ENCODE measurements around the gene RTRAF. TPM values are rescaled to one million over a fixed set of nuclear protein-coding genes. Genes with fewer than 3 reads are reported as not detected.

RTRAF gene
- total and polyA plus RNA-seq, 9 of the 15 experiments (the other 6 are each of a cell fraction or from before 2014, with no cell fraction given), result 126 to 204 (median 155) TPM

- ChIA-PET CTCF (ENCODE audit: low intra/inter-chr PET ratio) (no interaction called here), POLR2A (no interaction called here)
- 0% methylated on average over 6 of the region's 7 CpGs for WGBS (ENCODE audit: insufficient coverage, low coverage, missing lambda C conversion rate)
- no peak overlapping the region for H3K4me2 ChIP-seq (ENCODE audit: insufficient read depth, low read length)
- intact Hi-C loops (cut with micrococcal nuclease) (no loop called here), in situ Hi-C loops (cut with MboI) (no loop called here)
- H3K4me3 ChIP-seq, result no peak overlapping the region
- no peak overlapping the region for H2AFZ ChIP-seq (ENCODE audit: low read depth, low read length)
- no peaks in the 10 kb centered on the region for H3K9me3 ChIP-seq (replicated peaks; ENCODE audit: control insufficient read depth, insufficient read depth, low read depth, low read length)
- no peak for FAIRE-seq
- no peaks in the 10 kb centered on the region for H4K20me1 ChIP-seq (replicated peaks; ENCODE audit: control insufficient read depth, insufficient read depth, low read length)
- H3K36me3 ChIP-seq (ENCODE audit: control insufficient read depth, insufficient read depth, low read length), result no peaks in the 10 kb centered on the region
- no peaks in the 10 kb centered on the region for H3K79me2 ChIP-seq (ENCODE audit: control insufficient read depth, insufficient read depth, low read length)
- H3K4me1 ChIP-seq (replicated peaks in 1 of 2; ENCODE audit: control insufficient read depth in 2 of 2, insufficient read depth in 2 of 2, low read length in 2 of 2), result no peaks in the 10 kb centered on the region
- H3K27me3 ChIP-seq (ENCODE audit: control insufficient read depth in 2 of 2, insufficient read depth in 2 of 2, low read length in 2 of 2), result peaks cover 2 to 17% of the 10 kb centered on the region in 2 experiments; a peak in 2 of 5 replicates
- H3K9ac ChIP-seq (ENCODE audit: insufficient read depth in 1 of 2, low read depth in 2 of 2, low read length in 2 of 2), result no peak overlapping the region
- no peak for TF ChIP-seq ZNF511 (CRISPR knock-in tag; IDR thresholded peaks at IDR 0.05)
- TF ChIP-seq SETDB1 (IDR thresholded peaks at IDR 0.05; ENCODE audit: low read length), result no peak
- TF ChIP-seq CHD1 (IDR thresholded peaks at IDR 0.05; ENCODE audit: low read length), result no peak
- no peak for ATAC-seq
- no TSS peak for BruUV-seq (replicated peaks)
- no peak overlapping the region for H3K27ac ChIP-seq (ENCODE audit: extremely low read depth, low read depth, low read length)
- DNase-seq (ENCODE audit: extremely low read depth in 1 of 4, low spot score in 3 of 4), result no peak
- no peaks in the 10 kb centered on the region for H3K9me1 ChIP-seq (ENCODE audit: control insufficient read depth, insufficient read depth, low read length)
Observed at GRCh38 chr14:51972566-51972965, 16.8 kb upstream of the RTRAF start.

- Histone ChIP-seq H3K79me2 (ENCODE audit: control insufficient read depth, insufficient read depth, low read length) (no peaks in the 10 kb centered on the region), H3K9ac (ENCODE audit: insufficient read depth in 1 of 2, low read depth in 2 of 2, low read length in 2 of 2) (no peak overlapping the region), H3K4me3 (no peak overlapping the region), H3K36me3 (ENCODE audit: control insufficient read depth, insufficient read depth, low read length) (no peaks in the 10 kb centered on the region), H3K4me2 (ENCODE audit: insufficient read depth, low read length) (no peak overlapping the region), H2AFZ (ENCODE audit: low read depth, low read length) (no peak overlapping the region), H3K27me3 (ENCODE audit: control insufficient read depth in 2 of 2, insufficient read depth in 2 of 2, low read length in 2 of 2) (peaks cover 0 to 8% of the 10 kb centered on the region in 2 experiments; a peak in 2 of 5 replicates), H3K9me1 (ENCODE audit: control insufficient read depth, insufficient read depth, low read length) (no peaks in the 10 kb centered on the region), H3K9me3 (replicated peaks; ENCODE audit: control insufficient read depth, insufficient read depth, low read depth, low read length) (no peaks in the 10 kb centered on the region), H3K27ac (ENCODE audit: extremely low read depth, low read depth, low read length) (no peak overlapping the region), H3K4me1 (replicated peaks in 1 of 2; ENCODE audit: control insufficient read depth in 2 of 2, insufficient read depth in 2 of 2, low read length in 2 of 2) (no peaks in the 10 kb centered on the region), H4K20me1 (replicated peaks; ENCODE audit: control insufficient read depth, insufficient read depth, low read length) (no peaks in the 10 kb centered on the region)
- no peak for TF ChIP-seq CHCHD3 (CRISPR knock-in tag; IDR thresholded peaks at IDR 0.05)
- no peak for TF ChIP-seq POLR2AphosphoS5 (IDR thresholded peaks at IDR 0.05; ENCODE audit: control insufficient read depth, insufficient read depth, low read depth, low read length)
- TF ChIP-seq MXI1 (IDR thresholded peaks at IDR 0.05; ENCODE audit: low read depth, low read length), result no peak
- no peak for TF ChIP-seq ZNF79 (CRISPR knock-in tag; IDR thresholded peaks at IDR 0.05; ENCODE audit: low read depth)
- intact Hi-C loops (cut with micrococcal nuclease), result loop anchor here (5.0 kb wide), 1 partner anchor 195 kb away; no protein-coding TSS in a partner anchor
- in situ Hi-C loops (cut with MboI), result no loop called here
- no peak for ATAC-seq
- BruUV-seq (replicated peaks), result no TSS peak
- POLR2A ChIA-PET, result no interaction called here
- 11% methylated on average over 5 of the region's 5 CpGs for WGBS (ENCODE audit: insufficient coverage, low coverage, missing lambda C conversion rate)
- no peak for DNase-seq (ENCODE audit: extremely low read depth in 1 of 4, low spot score in 3 of 4)
- FAIRE-seq, result no peak
- CTCF ChIA-PET (ENCODE audit: low intra/inter-chr PET ratio), result no interaction called here
Observed at GRCh38 chr14:51977075-51977474, 12.3 kb upstream of the RTRAF start.

All from K562 (cell line).